ENCODE measurements around the gene ZNF783. TPM values are rescaled to one million over a fixed set of nuclear protein-coding genes. Genes with fewer than 3 reads are reported as not detected.
"Not testable (repeated sequence)": the region's sequence is repeated elsewhere in the genome, so short reads cannot be mapped to it uniquely, and the experiment has no call there.

Gene ZNF783
- total RNA-seq, 1 donor from 2014 or later = 10.4 TPM

DNA sequence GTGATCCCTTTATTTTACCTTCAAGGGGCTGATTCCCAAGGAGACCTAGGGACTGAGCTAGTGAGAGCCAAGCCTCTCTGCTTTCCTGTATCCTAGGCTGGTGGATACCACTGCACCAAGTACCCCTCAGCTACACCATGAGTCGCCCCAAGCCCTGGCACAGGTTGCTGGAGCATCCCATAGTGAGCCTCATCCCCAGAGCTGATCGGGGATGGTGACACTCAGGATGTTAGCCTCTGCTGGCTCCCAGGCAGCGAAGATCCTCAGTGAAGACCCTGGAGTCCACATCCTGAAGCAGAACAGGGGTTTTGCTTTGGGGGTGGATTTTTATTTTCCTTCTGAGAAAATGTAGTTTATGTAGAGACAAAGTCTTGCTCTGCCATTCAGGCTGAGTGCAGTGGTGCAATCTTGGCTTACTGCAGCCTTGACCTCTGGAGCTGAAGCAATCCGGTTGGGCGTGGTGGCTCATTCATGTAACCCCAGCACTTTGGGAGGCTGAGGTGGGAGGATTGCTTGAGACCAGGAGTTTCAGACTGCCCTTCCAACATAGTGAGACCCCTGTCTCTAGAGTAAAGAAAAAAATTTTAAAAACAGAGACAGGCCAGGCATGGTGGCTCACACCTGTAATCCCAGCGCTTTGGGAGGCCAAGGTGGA is 35.0 kb upstream of the ZNF783 start:
- no peak for DNase-seq (ENCODE audit: low read depth)
- no peaks in the 10 kb centered on the region for H3K27me3 ChIP-seq (ENCODE audit: control insufficient read depth, insufficient read depth, low read length)
- TF ChIP-seq, protein P1, sequence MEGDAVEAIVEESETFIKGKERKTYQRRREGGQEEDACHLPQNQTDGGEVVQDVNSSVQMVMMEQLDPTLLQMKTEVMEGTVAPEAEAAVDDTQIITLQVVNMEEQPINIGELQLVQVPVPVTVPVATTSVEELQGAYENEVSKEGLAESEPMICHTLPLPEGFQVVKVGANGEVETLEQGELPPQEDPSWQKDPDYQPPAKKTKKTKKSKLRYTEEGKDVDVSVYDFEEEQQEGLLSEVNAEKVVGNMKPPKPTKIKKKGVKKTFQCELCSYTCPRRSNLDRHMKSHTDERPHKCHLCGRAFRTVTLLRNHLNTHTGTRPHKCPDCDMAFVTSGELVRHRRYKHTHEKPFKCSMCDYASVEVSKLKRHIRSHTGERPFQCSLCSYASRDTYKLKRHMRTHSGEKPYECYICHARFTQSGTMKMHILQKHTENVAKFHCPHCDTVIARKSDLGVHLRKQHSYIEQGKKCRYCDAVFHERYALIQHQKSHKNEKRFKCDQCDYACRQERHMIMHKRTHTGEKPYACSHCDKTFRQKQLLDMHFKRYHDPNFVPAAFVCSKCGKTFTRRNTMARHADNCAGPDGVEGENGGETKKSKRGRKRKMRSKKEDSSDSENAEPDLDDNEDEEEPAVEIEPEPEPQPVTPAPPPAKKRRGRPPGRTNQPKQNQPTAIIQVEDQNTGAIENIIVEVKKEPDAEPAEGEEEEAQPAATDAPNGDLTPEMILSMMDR (IDR thresholded peaks at IDR 0.05; ENCODE audit: insufficient read depth, low read length, poor library complexity, severe bottlenecking) = no peak
- H3K4me3 ChIP-seq (ENCODE audit: low read depth, low read length) = no peak overlapping the region
- no peaks in the 10 kb centered on the region for H3K36me3 ChIP-seq (ENCODE audit: control insufficient read depth, insufficient read depth, low read length)

DNA sequence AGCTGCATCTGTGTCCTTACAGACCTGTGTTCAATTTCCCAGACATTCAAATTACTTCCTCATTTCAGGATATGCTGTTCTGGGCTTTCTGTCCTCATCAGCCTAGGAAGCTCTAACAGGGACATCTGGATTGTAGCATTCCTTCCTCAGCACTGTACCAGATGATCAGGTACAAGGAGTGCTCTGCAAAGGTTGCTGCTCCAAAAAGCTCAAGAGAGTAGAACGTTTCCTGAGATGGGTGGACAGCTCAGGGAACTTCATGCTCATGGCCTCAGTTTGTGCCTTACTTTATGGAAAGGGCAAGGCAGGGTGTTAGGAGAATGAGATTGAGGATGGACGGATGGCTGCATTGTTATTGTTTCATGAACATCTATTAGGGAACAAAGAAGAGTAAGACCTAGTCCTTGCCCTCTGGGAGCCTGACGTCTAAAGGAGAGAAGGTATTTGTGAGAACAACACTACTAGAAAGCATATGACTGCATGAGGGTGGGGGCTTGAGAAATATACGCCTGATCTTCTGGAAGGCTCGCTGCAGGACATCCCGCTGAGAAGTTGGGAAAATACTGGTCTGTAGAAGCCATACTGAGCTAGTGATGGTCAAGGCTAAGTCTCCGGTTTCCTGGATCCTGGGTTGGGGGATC is 33.0 kb upstream of the ZNF783 start:
- Histone ChIP-seq H3K4me3 (ENCODE audit: low read depth, low read length) (no peak overlapping the region), H3K36me3 (ENCODE audit: control insufficient read depth, insufficient read depth, low read length) (no peaks in the 10 kb centered on the region), H3K27me3 (ENCODE audit: control insufficient read depth, insufficient read depth, low read length) (no peaks in the 10 kb centered on the region)
- no peak for DNase-seq (ENCODE audit: low read depth)
- TF ChIP-seq, protein P1 (IDR thresholded peaks at IDR 0.05; ENCODE audit: insufficient read depth, low read length, poor library complexity, severe bottlenecking) = no peak

DNA sequence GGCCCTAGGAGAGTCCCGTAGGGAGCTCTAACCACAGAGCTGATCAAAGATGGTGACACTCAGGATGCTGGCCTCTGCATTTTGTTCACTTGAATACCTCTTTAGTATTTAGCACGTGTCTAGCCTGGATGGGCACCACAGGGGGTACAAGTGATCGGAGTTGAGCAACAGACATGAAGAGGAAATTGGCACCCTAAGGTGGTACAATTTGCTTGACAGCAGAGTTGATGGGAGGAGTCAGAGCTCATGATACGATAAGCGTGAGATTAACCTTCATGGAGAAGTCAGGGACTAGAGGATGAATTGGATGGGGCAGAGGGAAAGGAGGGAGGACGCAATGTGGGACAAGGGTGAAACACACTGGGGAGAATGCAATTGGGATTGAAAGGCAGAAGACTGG is 32.5 kb upstream of the ZNF783 start:
- Histone ChIP-seq H3K27me3 (ENCODE audit: control insufficient read depth, insufficient read depth, low read length) (no peaks in the 10 kb centered on the region), H3K4me3 (ENCODE audit: low read depth, low read length) (no peak overlapping the region), H3K36me3 (ENCODE audit: control insufficient read depth, insufficient read depth, low read length) (no peaks in the 10 kb centered on the region)
- TF ChIP-seq, protein P1 (IDR thresholded peaks at IDR 0.05; ENCODE audit: insufficient read depth, low read length, poor library complexity, severe bottlenecking) = no peak
- DNase-seq (ENCODE audit: low read depth) = no peak

DNA sequence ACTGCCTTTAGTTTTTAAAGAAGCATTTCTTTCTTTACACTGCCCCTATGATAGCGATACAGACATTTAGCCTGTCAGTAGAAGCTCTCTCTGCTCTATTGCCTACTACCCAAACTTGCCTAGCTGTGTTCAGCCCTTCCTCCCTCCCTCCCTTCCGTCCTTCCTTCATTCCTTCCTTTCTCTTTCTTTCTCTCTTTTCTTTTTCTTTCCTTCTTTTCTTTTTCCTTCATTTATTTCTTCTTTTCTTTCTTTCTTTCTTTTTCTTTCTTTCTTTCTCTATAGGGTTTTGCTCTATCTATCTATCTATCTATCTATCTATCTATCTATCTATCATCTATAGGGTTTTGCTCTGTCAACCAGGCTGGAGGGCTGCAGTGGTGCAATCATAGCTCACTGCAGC is 29.6 kb upstream of the ZNF783 start:
- no peak overlapping the region for H3K4me3 ChIP-seq (ENCODE audit: low read depth, low read length)
- TF ChIP-seq, protein P1 (IDR thresholded peaks at IDR 0.05; ENCODE audit: insufficient read depth, low read length, poor library complexity, severe bottlenecking) = no peak
- no peaks in the 10 kb centered on the region for H3K36me3 ChIP-seq (ENCODE audit: control insufficient read depth, insufficient read depth, low read length)
- DNase-seq (ENCODE audit: low read depth) = no peak
- no peaks in the 10 kb centered on the region for H3K27me3 ChIP-seq (ENCODE audit: control insufficient read depth, insufficient read depth, low read length)

DNA sequence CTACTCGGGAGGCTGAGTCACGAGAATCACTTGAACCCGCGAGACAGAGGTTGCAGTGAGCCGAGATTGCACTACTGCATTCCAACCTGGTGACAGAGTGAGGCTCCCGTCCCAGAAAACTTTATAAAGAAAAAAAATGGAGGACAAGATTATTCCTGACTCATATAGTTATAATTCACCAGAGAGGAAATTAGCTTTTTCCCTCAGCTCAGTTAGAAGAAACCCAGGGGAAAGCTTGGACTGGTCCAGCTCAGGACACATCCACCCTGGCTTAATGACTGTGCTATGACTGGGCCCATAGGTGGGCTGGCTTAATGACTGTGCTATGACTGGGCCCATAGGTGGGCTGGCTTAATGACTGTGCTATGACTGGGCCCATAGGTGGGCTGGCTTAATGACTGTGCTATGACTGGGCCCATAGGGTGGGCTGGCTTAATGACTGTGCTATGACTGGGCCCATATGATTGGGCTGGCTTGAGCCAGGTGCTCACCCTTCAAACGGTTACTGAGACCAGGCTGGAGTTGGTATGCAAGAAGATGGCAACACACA is 28.3 kb upstream of the ZNF783 start:
- H3K4me3 ChIP-seq (ENCODE audit: low read depth, low read length); H3K36me3 ChIP-seq (ENCODE audit: control insufficient read depth, insufficient read depth, low read length); H3K27me3 ChIP-seq (ENCODE audit: control insufficient read depth, insufficient read depth, low read length): not testable (repeated sequence)
- peak; percentile 56 for DNase-seq (ENCODE audit: low read depth)

DNA sequence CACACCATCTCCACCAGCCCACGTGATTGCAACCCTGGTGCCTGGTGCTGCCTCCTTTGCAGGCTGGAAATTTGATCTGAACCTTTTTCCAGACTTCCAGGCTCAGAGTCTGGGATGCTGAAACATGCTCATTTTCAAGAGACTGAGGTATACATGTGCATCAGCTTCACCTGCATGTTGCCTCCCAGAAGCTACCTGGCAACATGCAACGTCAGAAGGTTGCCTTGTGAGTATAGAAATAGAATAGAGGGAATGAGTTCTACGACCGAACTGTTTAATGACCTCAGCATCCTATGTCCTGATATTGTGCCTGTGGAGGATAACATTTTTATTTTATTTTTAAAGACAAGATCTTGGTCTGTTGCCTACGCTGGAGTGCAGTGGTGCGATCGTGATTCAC is 24.5 kb upstream of the ZNF783 start:
- DNase-seq (ENCODE audit: low read depth) = no peak
- no peak overlapping the region for H3K4me3 ChIP-seq (ENCODE audit: low read depth, low read length)
- no peaks in the 10 kb centered on the region for H3K36me3 ChIP-seq (ENCODE audit: control insufficient read depth, insufficient read depth, low read length)
- TF ChIP-seq, protein P1 (IDR thresholded peaks at IDR 0.05; ENCODE audit: insufficient read depth, low read length, poor library complexity, severe bottlenecking) = no peak
- no peaks in the 10 kb centered on the region for H3K27me3 ChIP-seq (ENCODE audit: control insufficient read depth, insufficient read depth, low read length)
